Keratinocyte (primary cell): ENCODE data around the gene VAC14.

Experiments used
- EZH2 ChIP-seq: IDR thresholded peaks from one replicate; pipeline ENCODE4 v1.6.1; 2012; ENCODE audit warnings: inconsistent platforms, mild to moderate bottlenecking, low read length, moderate library complexity
- TF ChIP-seq, protein P1 (sequence below), 3 experiments: IDR thresholded peaks in 1 of 3; conservative IDR thresholded peaks in 1 of 3; optimal IDR thresholded peaks in 1 of 3; 2 replicates in 2 of 3; 3 replicates in 1 of 3; pipeline versions ENCODE3 to v1.5.1; 2011; ENCODE audit warnings: low read length in 3 of 3, mild to moderate bottlenecking in 3 of 3, moderate library complexity in 2 of 3, control low read depth in 1 of 3, inconsistent platforms in 1 of 3; ENCODE audit not compliant: insufficient read depth in 2 of 3; ENCODE audit errors: extremely low read depth in 1 of 3

- TF ChIP-seq, protein P1, sequence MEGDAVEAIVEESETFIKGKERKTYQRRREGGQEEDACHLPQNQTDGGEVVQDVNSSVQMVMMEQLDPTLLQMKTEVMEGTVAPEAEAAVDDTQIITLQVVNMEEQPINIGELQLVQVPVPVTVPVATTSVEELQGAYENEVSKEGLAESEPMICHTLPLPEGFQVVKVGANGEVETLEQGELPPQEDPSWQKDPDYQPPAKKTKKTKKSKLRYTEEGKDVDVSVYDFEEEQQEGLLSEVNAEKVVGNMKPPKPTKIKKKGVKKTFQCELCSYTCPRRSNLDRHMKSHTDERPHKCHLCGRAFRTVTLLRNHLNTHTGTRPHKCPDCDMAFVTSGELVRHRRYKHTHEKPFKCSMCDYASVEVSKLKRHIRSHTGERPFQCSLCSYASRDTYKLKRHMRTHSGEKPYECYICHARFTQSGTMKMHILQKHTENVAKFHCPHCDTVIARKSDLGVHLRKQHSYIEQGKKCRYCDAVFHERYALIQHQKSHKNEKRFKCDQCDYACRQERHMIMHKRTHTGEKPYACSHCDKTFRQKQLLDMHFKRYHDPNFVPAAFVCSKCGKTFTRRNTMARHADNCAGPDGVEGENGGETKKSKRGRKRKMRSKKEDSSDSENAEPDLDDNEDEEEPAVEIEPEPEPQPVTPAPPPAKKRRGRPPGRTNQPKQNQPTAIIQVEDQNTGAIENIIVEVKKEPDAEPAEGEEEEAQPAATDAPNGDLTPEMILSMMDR (optimal IDR thresholded peaks at IDR 0.05 in 1 of 3, IDR thresholded peaks at IDR 0.05 in 1 of 3, conservative IDR thresholded peaks at IDR 0.05 in 1 of 3; ENCODE audit: extremely low read depth in 1 of 3, insufficient read depth in 2 of 3, low read length in 3 of 3): no peak
- TF ChIP-seq EZH2: no peak
Measured at GRCh38 chr16:70662991-70663523, 137.9 kb downstream of the VAC14 start.
